ENCODE measurements around the gene TUT4. TPM values are rescaled to one million over a fixed set of nuclear protein-coding genes. Genes with fewer than 3 reads are reported as not detected.

The TUT4 gene
- total RNA-seq, 1 donor from 2014 or later, result 33.1 TPM

DNA sequence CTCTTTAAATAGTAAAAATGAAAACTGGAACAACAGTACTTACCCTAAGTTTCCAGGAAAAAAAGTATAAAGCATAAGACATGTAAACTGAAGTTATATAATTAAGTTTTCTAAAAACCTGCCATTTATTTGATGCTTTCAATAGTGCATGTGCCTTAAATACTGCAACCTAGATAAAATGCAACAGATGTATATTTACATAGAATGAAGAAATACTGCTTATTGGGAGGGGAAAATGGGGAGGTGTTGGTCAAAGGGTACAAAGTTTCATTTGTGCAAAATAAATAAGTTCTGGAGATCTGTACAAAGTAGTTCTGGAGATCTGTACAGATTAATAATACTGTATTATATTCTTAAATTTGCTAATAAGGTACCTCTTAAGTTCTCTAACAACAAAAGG lies 79.9 kb downstream of the TUT4 start:
- no peak for DNase-seq (ENCODE audit: extremely low read depth, low read depth, low spot score)

DNA sequence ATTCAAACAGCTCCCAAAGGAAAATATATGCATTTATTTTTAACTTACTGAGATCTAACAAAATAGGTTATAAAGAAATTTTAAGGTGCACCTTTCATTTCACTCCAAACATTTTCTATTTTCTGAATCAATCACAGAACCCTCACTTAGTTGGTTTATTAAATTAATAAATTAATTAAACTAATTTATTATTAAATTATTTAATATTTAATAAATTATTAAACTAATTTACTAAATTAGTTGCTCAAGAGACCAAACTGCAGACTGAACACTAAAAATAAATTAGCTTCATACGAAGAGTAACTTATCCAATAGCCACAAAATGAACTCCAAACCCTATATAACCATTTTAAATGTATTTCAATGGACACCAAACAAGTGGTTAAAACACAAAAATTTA lies 80.5 kb downstream of the TUT4 start:
- no peak for DNase-seq (ENCODE audit: extremely low read depth, low read depth, low spot score)

- DNase-seq (ENCODE audit: extremely low read depth, low read depth, low spot score), result no peak
Measured at GRCh38 chr1:52469108-52469507, 83.8 kb downstream of the TUT4 start.

DNA sequence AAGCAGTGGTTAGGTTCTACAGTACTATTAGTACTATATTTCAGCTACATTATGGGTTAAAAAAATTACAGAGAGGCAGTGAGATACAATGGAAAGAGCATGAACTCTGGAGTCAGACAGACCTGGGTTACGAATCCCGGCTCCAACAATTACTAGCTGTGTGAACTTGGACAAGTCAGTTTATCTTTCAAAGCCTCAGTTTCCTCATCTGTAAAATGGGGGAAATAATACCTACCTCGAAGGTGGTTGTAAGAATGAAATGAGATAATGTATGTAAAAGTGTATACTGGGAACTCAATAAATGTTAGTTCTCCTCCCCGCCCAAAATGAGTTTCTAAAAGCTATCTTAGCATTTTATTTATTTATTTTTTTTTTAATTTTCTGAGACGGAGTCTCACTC lies 89.0 kb downstream of the TUT4 start:
- no peak for DNase-seq (ENCODE audit: extremely low read depth, low read depth, low spot score)

- DNase-seq (ENCODE audit: extremely low read depth, low read depth, low spot score), result no peak
Measured at GRCh38 chr1:52461821-52462220, 91.1 kb downstream of the TUT4 start.

- no peak for DNase-seq (ENCODE audit: extremely low read depth, low read depth, low spot score)
Measured at GRCh38 chr1:52460694-52461093, 92.2 kb downstream of the TUT4 start.

DNA sequence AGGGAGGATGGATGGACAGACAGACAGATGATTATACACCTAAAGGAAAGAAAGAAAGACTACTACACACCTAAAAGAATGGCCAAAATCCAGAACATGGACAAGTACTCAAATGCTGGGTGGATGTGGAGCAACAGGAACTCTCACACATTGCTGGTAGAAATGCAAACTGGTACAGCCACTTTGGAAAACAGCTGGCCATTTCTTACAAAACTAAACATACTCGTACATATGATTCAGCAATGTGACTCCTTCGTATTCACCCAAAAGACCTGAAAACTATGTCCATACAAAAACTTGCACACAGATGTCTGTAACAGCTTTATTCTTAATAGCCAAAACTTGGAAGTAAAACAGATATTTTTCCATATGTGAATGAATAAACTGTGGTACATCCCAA lies 97.2 kb downstream of the TUT4 start:
- no peak for DNase-seq (ENCODE audit: extremely low read depth, low read depth, low spot score)

DNA sequence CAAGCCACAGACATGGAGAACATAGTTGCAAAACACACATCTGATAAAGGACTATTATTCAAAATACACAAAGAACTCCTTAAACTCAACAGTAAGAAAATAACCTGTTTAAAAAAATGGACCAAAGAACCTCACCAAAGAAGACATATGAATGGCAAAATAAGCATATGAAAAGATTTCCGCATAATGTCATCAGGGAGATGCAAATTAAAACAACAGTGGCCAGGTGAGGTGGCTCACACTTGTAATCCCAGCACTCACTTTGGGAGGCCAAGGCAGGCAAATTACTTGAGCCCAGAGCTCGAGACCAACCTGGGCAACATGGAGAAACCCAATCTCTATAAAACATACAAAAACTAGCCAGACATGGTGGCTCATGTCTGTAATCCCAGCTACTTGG lies 98.1 kb downstream of the TUT4 start:
- no peak for DNase-seq (ENCODE audit: extremely low read depth, low read depth, low spot score)

- DNase-seq (ENCODE audit: extremely low read depth, low read depth, low spot score), result no peak
Measured at GRCh38 chr1:52454127-52454526, 98.8 kb downstream of the TUT4 start.

- DNase-seq (ENCODE audit: extremely low read depth, low read depth, low spot score), result no peak
Measured at GRCh38 chr1:52444463-52444862, 108.4 kb downstream of the TUT4 start.

DNA sequence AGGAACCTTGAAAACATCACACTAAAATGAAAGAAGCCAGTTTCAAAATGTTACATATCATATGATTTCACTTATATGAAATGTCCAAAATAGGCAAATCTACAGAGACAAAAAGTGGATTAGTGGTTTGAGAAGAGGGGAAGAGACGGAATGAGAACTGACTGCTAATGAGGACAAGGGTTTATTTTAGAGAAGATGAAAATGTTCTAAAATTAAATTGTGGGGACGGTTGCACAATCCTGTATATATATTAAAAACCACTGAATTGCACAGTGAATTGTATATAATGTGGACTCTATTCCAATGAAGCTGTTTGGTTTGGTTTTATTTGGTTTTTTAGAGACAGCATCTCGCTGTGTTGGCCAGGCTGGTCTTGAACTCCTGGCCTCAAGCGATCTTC lies 112.9 kb downstream of the TUT4 start:
- no peak for DNase-seq (ENCODE audit: extremely low read depth, low read depth, low spot score)

DNA sequence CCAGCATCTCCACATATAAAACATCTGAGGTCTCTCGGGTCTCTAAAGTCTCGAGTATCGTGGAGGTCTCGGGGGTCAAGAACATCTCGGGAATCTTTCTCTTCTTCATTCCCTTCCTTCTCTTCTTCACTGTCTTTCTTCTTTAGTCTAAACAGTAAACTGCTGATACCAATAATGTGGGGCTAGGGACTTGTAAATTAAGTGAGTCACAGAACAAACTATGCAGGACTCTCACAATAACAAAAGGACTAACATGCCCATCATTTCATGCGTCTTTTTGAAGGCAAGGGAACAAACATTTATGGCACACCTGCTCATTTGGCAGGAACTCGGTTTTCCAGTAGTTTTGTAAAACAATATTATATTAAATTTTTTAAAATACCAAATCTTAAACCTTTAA lies 116.1 kb downstream of the TUT4 start:
- DNase-seq (ENCODE audit: extremely low read depth, low read depth, low spot score), result no peak

GRCh38 chr1:52435650-52436049 lies 117.2 kb downstream of the TUT4 start:
- DNase-seq (ENCODE audit: extremely low read depth, low read depth, low spot score), result no peak

GRCh38 chr1:52435211-52435610 lies 117.7 kb downstream of the TUT4 start:
- no peak for DNase-seq (ENCODE audit: extremely low read depth, low read depth, low spot score)

- no peak for DNase-seq (ENCODE audit: extremely low read depth, low read depth, low spot score)
Measured at GRCh38 chr1:52432807-52433206, 120.1 kb downstream of the TUT4 start.

DNA sequence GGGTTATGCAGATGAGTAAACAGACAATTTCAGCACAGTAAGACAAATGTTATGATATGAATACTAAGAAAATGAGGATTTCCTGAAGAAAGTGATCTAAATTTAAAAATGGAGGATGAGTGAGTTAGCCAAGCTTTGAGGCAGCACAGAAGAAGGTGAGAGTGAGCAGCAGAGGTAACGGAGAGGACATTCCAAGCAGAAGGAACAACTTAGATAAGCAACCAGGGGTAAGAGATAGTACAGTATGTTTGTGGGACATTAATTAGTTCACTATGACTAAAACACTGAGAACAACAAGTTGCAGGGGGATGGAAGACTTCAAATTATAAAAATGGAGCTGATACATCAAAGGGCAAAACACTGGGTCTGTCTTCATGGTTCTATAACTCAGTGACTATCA lies 125.7 kb downstream of the TUT4 start:
- no peak for DNase-seq (ENCODE audit: extremely low read depth, low read depth, low spot score)

- DNase-seq (ENCODE audit: extremely low read depth, low read depth, low spot score), result no peak
Measured at GRCh38 chr1:52426371-52426770, 126.5 kb downstream of the TUT4 start.

GRCh38 chr1:52424813-52425212 lies 128.1 kb downstream of the TUT4 start:
- DNase-seq (ENCODE audit: extremely low read depth, low read depth, low spot score), result no peak

DNA sequence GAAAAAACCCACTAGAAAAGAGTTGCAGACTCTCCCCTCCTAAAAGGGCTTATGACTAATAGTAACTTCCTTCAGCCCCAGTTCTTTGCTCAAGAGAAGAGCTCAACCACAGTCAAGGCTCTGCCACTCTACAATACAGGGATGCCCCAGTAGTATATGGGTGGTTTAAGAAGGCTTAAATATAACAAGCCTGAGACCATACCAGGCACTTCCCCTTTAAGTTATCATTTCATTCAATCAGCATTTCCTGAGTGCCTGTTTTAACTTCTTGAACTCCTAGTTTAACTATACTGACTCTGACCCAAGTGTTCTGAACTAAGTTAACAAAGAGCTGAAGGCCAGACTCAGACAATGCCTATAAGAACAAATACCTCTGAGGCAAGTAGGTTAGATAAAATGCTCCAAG lies 128.7 kb downstream of the TUT4 start:
- no peak for DNase-seq (ENCODE audit: extremely low read depth, low read depth, low spot score)

DNA sequence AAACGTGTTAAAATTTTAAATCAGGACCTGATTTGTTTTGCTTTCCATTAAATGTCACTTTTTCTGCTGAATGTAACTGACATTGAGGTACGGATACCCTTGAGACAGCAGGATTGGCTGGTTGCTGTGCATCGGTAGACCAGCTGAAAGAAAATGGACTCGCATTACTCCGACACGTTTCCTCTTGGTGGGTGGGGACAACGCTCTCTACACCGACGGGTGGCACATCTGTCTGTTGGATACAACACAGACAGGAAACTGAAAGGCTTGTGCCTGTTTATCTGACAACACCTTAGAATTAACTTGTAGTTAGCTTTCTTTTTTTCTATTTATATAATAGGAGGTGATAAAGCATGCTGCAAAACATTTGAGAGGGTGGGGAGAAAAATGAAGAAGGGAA lies 129.1 kb downstream of the TUT4 start:
- no peak for DNase-seq (ENCODE audit: extremely low read depth, low read depth, low spot score)

DNA sequence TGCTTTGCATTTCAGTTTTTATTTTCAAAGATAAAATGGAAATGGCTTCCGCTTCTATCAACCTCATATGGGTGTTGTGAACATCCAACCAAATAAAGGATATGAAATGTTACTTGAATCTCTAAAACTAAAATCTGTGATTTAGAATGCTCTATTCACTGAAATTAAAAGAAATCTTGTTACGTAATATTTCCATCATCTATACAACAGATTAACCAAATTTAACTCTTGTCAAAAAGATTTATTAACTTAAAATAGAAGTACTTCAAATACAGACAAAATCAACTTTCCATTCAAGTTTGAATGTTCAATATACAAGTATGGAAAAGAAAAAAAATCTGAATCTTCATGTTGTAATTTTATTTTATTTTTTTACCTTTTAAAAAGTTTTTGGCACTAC lies 129.8 kb downstream of the TUT4 start:
- DNase-seq (ENCODE audit: extremely low read depth, low read depth, low spot score), result no peak

DNA sequence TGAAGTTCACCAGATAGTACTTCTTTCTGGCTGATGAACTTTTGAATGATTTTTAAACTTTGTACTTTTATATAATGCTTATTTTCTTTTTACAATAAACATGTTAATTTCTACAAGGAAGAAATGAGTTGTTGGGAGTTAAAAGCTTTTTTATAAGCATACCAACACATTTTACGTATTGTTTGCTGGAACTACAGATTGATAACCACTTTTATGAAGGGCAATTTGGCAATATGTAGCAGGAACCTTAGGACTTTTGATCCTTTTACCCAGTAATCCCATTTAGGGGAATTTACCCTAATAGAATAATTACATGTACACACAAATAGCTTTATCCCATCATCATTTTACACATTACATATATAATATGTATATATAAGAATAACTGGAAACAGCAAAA lies 132.2 kb downstream of the TUT4 start:
- DNase-seq (ENCODE audit: extremely low read depth, low read depth, low spot score), result no peak

DNA sequence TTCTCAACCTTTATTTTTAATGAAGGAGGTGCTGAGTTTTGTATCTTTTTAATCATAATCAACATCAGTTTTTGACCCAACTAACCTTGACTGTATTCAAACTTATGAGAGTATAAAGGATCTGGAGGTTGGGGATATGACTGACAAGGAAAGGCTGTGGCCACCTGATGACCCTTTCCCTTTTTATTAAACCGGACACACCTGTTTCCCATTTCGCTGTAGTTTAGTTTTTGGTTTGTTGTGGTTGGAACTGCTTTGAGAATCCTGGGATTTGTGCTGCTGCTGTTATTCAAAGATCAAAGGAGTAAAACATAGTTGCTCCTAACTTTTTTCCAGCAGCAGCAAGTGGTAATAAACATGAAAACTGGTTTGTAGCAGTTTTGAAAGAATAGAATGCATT lies 136.1 kb downstream of the TUT4 start:
- no peak for DNase-seq (ENCODE audit: extremely low read depth, low read depth, low spot score)

DNA sequence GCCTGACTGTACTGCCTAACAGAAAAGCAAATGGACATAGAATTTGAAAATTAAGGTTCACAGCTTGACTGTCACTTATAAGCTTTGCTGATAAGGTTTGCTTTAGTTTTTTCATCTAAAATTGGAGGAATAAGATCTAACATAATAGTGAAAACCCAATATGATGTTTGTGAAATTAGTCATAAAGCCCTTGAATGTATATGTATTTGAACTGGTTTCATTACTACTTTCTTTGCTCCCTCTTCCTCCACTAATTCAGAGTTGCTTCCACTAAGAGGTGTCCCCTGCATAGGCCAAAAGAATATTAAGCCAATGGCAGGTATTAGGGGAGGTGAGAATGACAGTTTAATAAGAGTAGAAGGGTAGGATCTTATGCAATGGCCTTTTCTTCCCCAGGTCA lies 137.9 kb downstream of the TUT4 start:
- DNase-seq (ENCODE audit: extremely low read depth, low read depth, low spot score), result no peak

Measured in glomerular endothelial cell (primary cell).